SJSA1 (cell line): ENCODE measurements around the gene SUPT4H1. TPM values are rescaled to one million over a fixed set of nuclear protein-coding genes. Genes with fewer than 3 reads are reported as not detected.

ENCODE experiments used
- DNase-seq, 2 experiments: peaks; one replicate each; pipeline ENCODE4 v3.0.0-alpha.2; 2015 to 2020; ENCODE audit warnings: low spot score in 2 of 2, low read depth in 1 of 2
- H3K27ac ChIP-seq: fragments of 250-450 bp; sonication (Bioruptor Pico); 2 replicates; pipeline ENCODE4 v1.5.1; 2020; ENCODE audit warnings: mild to moderate bottlenecking, moderate library complexity
- H3K27me3 ChIP-seq: fragments of 250-450 bp; sonication (Bioruptor Pico); replicated peaks from 2 replicates; pipeline ENCODE4 v1.5.1; 2020; ENCODE audit warnings: mild to moderate bottlenecking, moderate library complexity
- H3K36me3 ChIP-seq: fragments of 250-450 bp; sonication (Bioruptor Pico); 2 replicates; pipeline ENCODE4 v1.5.1; 2020; ENCODE audit warnings: mild to moderate bottlenecking
- H3K4me1 ChIP-seq: fragments of 250-450 bp; sonication (Bioruptor Pico); replicated peaks from 2 replicates; pipeline ENCODE4 v1.6.1; 2021; ENCODE audit warnings: mild to moderate bottlenecking
- H3K4me3 ChIP-seq: fragments of 250-450 bp; sonication (Bioruptor Pico); 2 replicates; pipeline ENCODE4 v1.5.1; 2020; ENCODE audit warnings: mild to moderate bottlenecking
- H3K9me3 ChIP-seq: fragments of 250-450 bp; sonication (Bioruptor Pico); replicated peaks from 2 replicates; pipeline ENCODE4 v1.5.1; 2020; ENCODE audit warnings: mild to moderate bottlenecking
- total RNA-seq: library from RNA; depleted of rRNA; stranded (reverse); fragments of >200 nt; shearing (Covaris generic); gene quantifications from 2 replicates; pipeline ENCODE4 v1.2.3, GENCODE V29; 2014

The SUPT4H1 gene
- total RNA-seq, 1 experiment from 2014 or later, result 81.0 TPM

GRCh38 chr17:58386708-58387107, 34.7 kb upstream of the SUPT4H1 start:
- H3K36me3 ChIP-seq, result no peaks in the 10 kb centered on the region
- DNase-seq, result no peak
- H3K4me1 ChIP-seq, result no peaks in the 10 kb centered on the region
- no peak overlapping the region for H3K4me3 ChIP-seq
- no peaks in the 10 kb centered on the region for H3K9me3 ChIP-seq
- H3K27ac ChIP-seq, result no peak overlapping the region
- H3K27me3 ChIP-seq, result peaks cover 59% of the 10 kb centered on the region

- DNase-seq, result no peak
- H3K27me3 ChIP-seq, result peaks cover 54% of the 10 kb centered on the region
These were observed 33.4 kb upstream of the SUPT4H1 start for GRCh38 chr17:58385359-58385899.

GRCh38 chr17:58384897-58385296, 32.9 kb upstream of the SUPT4H1 start:
- no peak overlapping the region for H3K27ac ChIP-seq
- peaks cover 56% of the 10 kb centered on the region for H3K27me3 ChIP-seq
- DNase-seq, result no peak
- H3K36me3 ChIP-seq, result no peaks in the 10 kb centered on the region
- no peak overlapping the region for H3K4me3 ChIP-seq
- H3K9me3 ChIP-seq, result no peaks in the 10 kb centered on the region
- H3K4me1 ChIP-seq, result no peaks in the 10 kb centered on the region

More at GRCh38 chr17:58385359-58385899, 33.4 kb upstream of the SUPT4H1 start:
- no peak overlapping the region for H3K27ac ChIP-seq
- no peaks in the 10 kb centered on the region for H3K36me3 ChIP-seq
- H3K9me3 ChIP-seq, result no peaks in the 10 kb centered on the region
- no peaks in the 10 kb centered on the region for H3K4me1 ChIP-seq
- H3K4me3 ChIP-seq, result no peak overlapping the region

- Histone ChIP-seq H3K27ac (no peak overlapping the region), H3K9me3 (no peaks in the 10 kb centered on the region), H3K4me1 (no peaks in the 10 kb centered on the region), H3K4me3 (no peak overlapping the region), H3K27me3 (peaks cover 52% of the 10 kb centered on the region), H3K36me3 (no peaks in the 10 kb centered on the region)
- no peak for DNase-seq
These were observed 32.0 kb upstream of the SUPT4H1 start for GRCh38 chr17:58383892-58384462.

GRCh38 chr17:58382872-58383242, 30.9 kb upstream of the SUPT4H1 start:
- Histone ChIP-seq H3K36me3 (no peaks in the 10 kb centered on the region), H3K27ac (no peak overlapping the region), H3K27me3 (peaks cover 49% of the 10 kb centered on the region), H3K9me3 (no peaks in the 10 kb centered on the region), H3K4me3 (no peak overlapping the region), H3K4me1 (no peaks in the 10 kb centered on the region)
- no peak for DNase-seq

- DNase-seq, result no peak
- H3K27me3 ChIP-seq, result peaks cover 49% of the 10 kb centered on the region
These were observed 30.3 kb upstream of the SUPT4H1 start for GRCh38 chr17:58382108-58382871.

GRCh38 chr17:58381124-58382035, 29.4 kb upstream of the SUPT4H1 start:
- Histone ChIP-seq H3K27me3 (peaks cover 49% of the 10 kb centered on the region), H3K27ac (no peak overlapping the region), H3K36me3 (no peaks in the 10 kb centered on the region), H3K9me3 (no peaks in the 10 kb centered on the region), H3K4me1 (no peaks in the 10 kb centered on the region), H3K4me3 (no peak overlapping the region)
- no peak for DNase-seq

More at GRCh38 chr17:58382108-58382871, 30.3 kb upstream of the SUPT4H1 start:
- Histone ChIP-seq H3K4me1 (no peaks in the 10 kb centered on the region), H3K27ac (no peak overlapping the region), H3K4me3 (no peak overlapping the region), H3K36me3 (no peaks in the 10 kb centered on the region), H3K9me3 (no peaks in the 10 kb centered on the region)

GRCh38 chr17:58380207-58381123, 28.5 kb upstream of the SUPT4H1 start:
- peaks cover 49% of the 10 kb centered on the region for H3K27me3 ChIP-seq
- H3K4me3 ChIP-seq, result no peak overlapping the region
- no peaks in the 10 kb centered on the region for H3K4me1 ChIP-seq
- H3K9me3 ChIP-seq, result no peaks in the 10 kb centered on the region
- H3K27ac ChIP-seq, result no peak overlapping the region
- no peaks in the 10 kb centered on the region for H3K36me3 ChIP-seq
- no peak for DNase-seq

GRCh38 chr17:58379511-58379824, 27.5 kb upstream of the SUPT4H1 start:
- no peaks in the 10 kb centered on the region for H3K9me3 ChIP-seq
- H3K27me3 ChIP-seq, result peaks cover 45% of the 10 kb centered on the region
- DNase-seq, result no peak
- H3K4me3 ChIP-seq, result no peak overlapping the region
- H3K27ac ChIP-seq, result no peak overlapping the region
- no peaks in the 10 kb centered on the region for H3K36me3 ChIP-seq
- H3K4me1 ChIP-seq, result no peaks in the 10 kb centered on the region

GRCh38 chr17:58378733-58379510, 26.9 kb upstream of the SUPT4H1 start:
- Histone ChIP-seq H3K27me3 (peaks cover 40% of the 10 kb centered on the region), H3K4me3 (no peak overlapping the region), H3K4me1 (no peaks in the 10 kb centered on the region), H3K9me3 (no peaks in the 10 kb centered on the region), H3K36me3 (no peaks in the 10 kb centered on the region), H3K27ac (no peak overlapping the region)
- DNase-seq, result peak in 1 of 2 experiments; percentile 10

GRCh38 chr17:58377661-58378060, 25.7 kb upstream of the SUPT4H1 start:
- Histone ChIP-seq H3K9me3 (no peaks in the 10 kb centered on the region), H3K27me3 (peaks cover 36% of the 10 kb centered on the region), H3K36me3 (no peaks in the 10 kb centered on the region), H3K4me1 (no peaks in the 10 kb centered on the region), H3K27ac (no peak overlapping the region), H3K4me3 (no peak overlapping the region)
- DNase-seq, result no peak

- peaks cover 31% of the 10 kb centered on the region for H3K27me3 ChIP-seq
- no peaks in the 10 kb centered on the region for H3K9me3 ChIP-seq
- H3K36me3 ChIP-seq, result no peaks in the 10 kb centered on the region
- H3K27ac ChIP-seq, result no peak overlapping the region
- no peaks in the 10 kb centered on the region for H3K4me1 ChIP-seq
- H3K4me3 ChIP-seq, result no peak overlapping the region
- peak in 1 of 2 experiments; percentile 14 for DNase-seq
These were observed 25.1 kb upstream of the SUPT4H1 start for GRCh38 chr17:58377093-58377601.
